Upper lobe of left lung (tissue), 4 donors: Measurements from ENCODE around the gene VOPP1.

ENCODE experiments used
- EP300 ChIP-seq, 4 donors: sonication (generic); formaldehyde crosslinking; IDR thresholded peaks; one replicate each; pipeline ENCODE4 v1.5.1; 2017; ENCODE audit warnings: antibody characterized with exemption in 4 of 4, control low read depth in 2 of 4
- POLR2A ChIP-seq, 4 donors: fragments of 450-650 bp; IDR thresholded peaks; one replicate each; pipeline ENCODE4 v1.5.1; 2016 to 2017; ENCODE audit warnings: antibody characterized with exemption in 4 of 4, mild to moderate bottlenecking in 2 of 4
- TF ChIP-seq, protein P1 (sequence below), 6 experiments: fragments of 450-650 bp in 4 of 6; fragments of 200-600 bp in 2 of 6; sonication (generic) in 2 of 6; IDR thresholded peaks; one replicate each; pipeline ENCODE4 v1.5.1; 2016 to 2019; ENCODE audit warnings: antibody characterized with exemption in 6 of 6

DNA sequence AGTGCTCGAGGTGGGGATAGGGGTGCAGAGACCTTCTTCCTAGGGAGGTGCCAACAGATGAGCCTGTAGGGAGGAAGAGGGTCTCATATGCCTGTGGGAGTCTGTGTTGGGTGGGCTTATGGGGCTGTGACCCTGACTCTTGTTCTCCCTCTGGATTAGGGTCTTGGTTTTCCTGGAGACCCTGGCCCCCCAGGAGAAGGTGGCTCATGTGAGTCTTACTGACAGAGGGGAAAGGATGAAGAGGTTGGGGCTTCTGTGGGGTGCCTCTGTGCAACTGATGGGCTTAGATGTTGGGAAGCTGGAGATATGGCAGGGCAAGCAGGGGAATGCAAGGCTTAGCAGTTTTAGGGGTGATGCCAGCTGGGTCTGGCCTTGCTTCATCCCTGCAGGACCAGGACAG is 20.2 kb upstream of the VOPP1 start:
- TF ChIP-seq, protein P1, sequence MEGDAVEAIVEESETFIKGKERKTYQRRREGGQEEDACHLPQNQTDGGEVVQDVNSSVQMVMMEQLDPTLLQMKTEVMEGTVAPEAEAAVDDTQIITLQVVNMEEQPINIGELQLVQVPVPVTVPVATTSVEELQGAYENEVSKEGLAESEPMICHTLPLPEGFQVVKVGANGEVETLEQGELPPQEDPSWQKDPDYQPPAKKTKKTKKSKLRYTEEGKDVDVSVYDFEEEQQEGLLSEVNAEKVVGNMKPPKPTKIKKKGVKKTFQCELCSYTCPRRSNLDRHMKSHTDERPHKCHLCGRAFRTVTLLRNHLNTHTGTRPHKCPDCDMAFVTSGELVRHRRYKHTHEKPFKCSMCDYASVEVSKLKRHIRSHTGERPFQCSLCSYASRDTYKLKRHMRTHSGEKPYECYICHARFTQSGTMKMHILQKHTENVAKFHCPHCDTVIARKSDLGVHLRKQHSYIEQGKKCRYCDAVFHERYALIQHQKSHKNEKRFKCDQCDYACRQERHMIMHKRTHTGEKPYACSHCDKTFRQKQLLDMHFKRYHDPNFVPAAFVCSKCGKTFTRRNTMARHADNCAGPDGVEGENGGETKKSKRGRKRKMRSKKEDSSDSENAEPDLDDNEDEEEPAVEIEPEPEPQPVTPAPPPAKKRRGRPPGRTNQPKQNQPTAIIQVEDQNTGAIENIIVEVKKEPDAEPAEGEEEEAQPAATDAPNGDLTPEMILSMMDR (IDR thresholded peaks at IDR 0.05), result no peak
- no peak for TF ChIP-seq POLR2A (IDR thresholded peaks at IDR 0.05)
- TF ChIP-seq EP300 (IDR thresholded peaks at IDR 0.05), result no peak
